OCI-LY1 (cell line): ENCODE results near the gene SERP2.

Source experiments
- H2AFZ ChIP-seq: fragments of 200-600 bp; sonication (generic), shearing (Covaris generic); 2 replicates; pipeline ENCODE4 v1.6.0; 2014; ENCODE audit warnings: antibody characterized with exemption, mild to moderate bottlenecking, low read length
- H3F3A ChIP-seq: fragments of 200-600 bp; sonication (generic), shearing (Covaris generic); 2 replicates; pipeline ENCODE4 v1.6.0; 2014; ENCODE audit warnings: mild to moderate bottlenecking, antibody characterized with exemption, low read length, moderate library complexity; ENCODE audit not compliant: insufficient read depth
- H3K27ac ChIP-seq: fragments of 200-600 bp; sonication (generic); 2 replicates; pipeline ENCODE4 v1.5.1; 2014; ENCODE audit warnings: low read length, mixed run types, mild to moderate bottlenecking, low read depth; ENCODE audit not compliant: poor library complexity, severe bottlenecking
- H3K27me3 ChIP-seq: fragments of 200-600 bp; sonication (generic); 2 replicates; pipeline ENCODE4 v1.6.0; 2014; ENCODE audit warnings: antibody characterized with exemption, mild to moderate bottlenecking, low read length, moderate library complexity; ENCODE audit not compliant: insufficient read depth
- H3K36me3 ChIP-seq: fragments of 200-600 bp; sonication (generic); 2 replicates; pipeline ENCODE4 v1.6.1; 2014; ENCODE audit warnings: mild to moderate bottlenecking, antibody characterized with exemption, low read length, moderate library complexity, mixed read lengths; ENCODE audit not compliant: insufficient read depth
- H3K4me1 ChIP-seq: fragments of 200-600 bp; sonication (generic); 2 replicates; pipeline ENCODE4 v1.5.1; 2014; ENCODE audit warnings: mild to moderate bottlenecking, low read length, moderate library complexity; ENCODE audit not compliant: insufficient read depth, severe bottlenecking
- H3K4me2 ChIP-seq: fragments of 200-600 bp; sonication (generic), shearing (Covaris generic); 2 replicates; pipeline ENCODE4 v1.6.1; 2014; ENCODE audit warnings: low read length
- H3K4me3 ChIP-seq: fragments of 200-600 bp; sonication (generic); 2 replicates; pipeline ENCODE4 v1.5.1; 2014; ENCODE audit warnings: low read length, low read depth, mild to moderate bottlenecking, mixed read lengths; ENCODE audit not compliant: poor library complexity, severe bottlenecking
- H3K79me2 ChIP-seq: fragments of 200-600 bp; shearing (Covaris generic); 2 replicates; pipeline ENCODE4 v1.6.1; 2016; ENCODE audit warnings: mixed run types, low read length, mixed read lengths; ENCODE audit not compliant: insufficient read depth
- H3K9ac ChIP-seq: fragments of 200-600 bp; sonication (generic), shearing (Covaris generic); 2 replicates; pipeline ENCODE4 v1.6.1; 2014; ENCODE audit warnings: mild to moderate bottlenecking, low read length, mixed read lengths
- H3K9me2 ChIP-seq: fragments of 200-600 bp; sonication (generic), shearing (Covaris generic); 2 replicates; pipeline ENCODE4 v1.6.1; 2014; ENCODE audit warnings: low read depth, mild to moderate bottlenecking, low read length, mixed read lengths
- H3K9me3 ChIP-seq: fragments of 200-600 bp; shearing (Covaris generic); 2 replicates; pipeline ENCODE4 v1.6.1; 2014; ENCODE audit warnings: low read length, mixed read lengths
- H4K20me1 ChIP-seq: fragments of 200-600 bp; sonication (generic), shearing (Covaris generic); 2 replicates; pipeline ENCODE4 v1.6.0; 2016; ENCODE audit warnings: mild to moderate bottlenecking, low read length; ENCODE audit not compliant: insufficient read depth
- EZH2 ChIP-seq: fragments of 200-600 bp; sonication (generic), shearing (Covaris generic); IDR thresholded peaks from 2 replicates; pipeline ENCODE4 v1.8.0; 2017; ENCODE audit warnings: borderline replicate concordance, mixed run types, mild to moderate bottlenecking, antibody characterized with exemption, low read length, moderate library complexity, mixed read lengths
- TF ChIP-seq, protein P1 (sequence below): fragments of 200-600 bp; sonication (generic), shearing (Covaris generic); IDR thresholded peaks from 2 replicates; pipeline ENCODE4 v1.5.1; 2017; ENCODE audit warnings: mild to moderate bottlenecking, antibody characterized with exemption, low read length, moderate library complexity, mixed read lengths

The SERP2 gene

DNA sequence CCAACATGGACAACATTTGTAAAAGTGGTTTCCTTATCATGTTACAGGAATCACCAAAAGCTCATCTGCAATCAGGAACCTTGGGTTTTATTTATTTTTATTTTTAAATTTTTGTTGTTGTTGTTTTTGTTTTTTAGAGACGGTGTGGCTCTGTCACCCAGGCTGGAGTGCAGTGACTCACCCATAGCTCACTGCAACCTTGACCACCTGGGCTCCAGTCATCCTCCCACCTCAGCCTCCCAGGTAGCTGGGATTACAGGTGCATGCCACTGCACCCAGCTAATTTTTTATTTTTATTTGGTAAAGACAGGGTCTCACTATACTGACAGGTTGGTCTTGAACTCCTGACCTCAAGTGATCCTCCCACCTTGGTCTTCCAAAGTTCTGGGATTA, 13.6 kb upstream of the SERP2 start:
- Histone ChIP-seq H4K20me1 (no peaks in the 10 kb centered on the region), H3K4me2 (no peak overlapping the region), H3K79me2 (no peaks in the 10 kb centered on the region), H3F3A (no peaks in the 10 kb centered on the region), H3K27me3 (no peaks in the 10 kb centered on the region), H2AFZ (no peak overlapping the region), H3K36me3 (no peaks in the 10 kb centered on the region), H3K9me3 (no peaks in the 10 kb centered on the region), H3K4me1 (no peaks in the 10 kb centered on the region), H3K9ac (no peak overlapping the region), H3K4me3 (no peak overlapping the region), H3K27ac (no peak overlapping the region), H3K9me2 (no peaks in the 10 kb centered on the region)
- TF ChIP-seq, protein P1, sequence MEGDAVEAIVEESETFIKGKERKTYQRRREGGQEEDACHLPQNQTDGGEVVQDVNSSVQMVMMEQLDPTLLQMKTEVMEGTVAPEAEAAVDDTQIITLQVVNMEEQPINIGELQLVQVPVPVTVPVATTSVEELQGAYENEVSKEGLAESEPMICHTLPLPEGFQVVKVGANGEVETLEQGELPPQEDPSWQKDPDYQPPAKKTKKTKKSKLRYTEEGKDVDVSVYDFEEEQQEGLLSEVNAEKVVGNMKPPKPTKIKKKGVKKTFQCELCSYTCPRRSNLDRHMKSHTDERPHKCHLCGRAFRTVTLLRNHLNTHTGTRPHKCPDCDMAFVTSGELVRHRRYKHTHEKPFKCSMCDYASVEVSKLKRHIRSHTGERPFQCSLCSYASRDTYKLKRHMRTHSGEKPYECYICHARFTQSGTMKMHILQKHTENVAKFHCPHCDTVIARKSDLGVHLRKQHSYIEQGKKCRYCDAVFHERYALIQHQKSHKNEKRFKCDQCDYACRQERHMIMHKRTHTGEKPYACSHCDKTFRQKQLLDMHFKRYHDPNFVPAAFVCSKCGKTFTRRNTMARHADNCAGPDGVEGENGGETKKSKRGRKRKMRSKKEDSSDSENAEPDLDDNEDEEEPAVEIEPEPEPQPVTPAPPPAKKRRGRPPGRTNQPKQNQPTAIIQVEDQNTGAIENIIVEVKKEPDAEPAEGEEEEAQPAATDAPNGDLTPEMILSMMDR, result no peak
- TF ChIP-seq EZH2, result no peak

- H3K4me2 ChIP-seq, result no peak overlapping the region
Measured at GRCh38 chr13:44362394-44363040, 11.1 kb upstream of the SERP2 start.

DNA sequence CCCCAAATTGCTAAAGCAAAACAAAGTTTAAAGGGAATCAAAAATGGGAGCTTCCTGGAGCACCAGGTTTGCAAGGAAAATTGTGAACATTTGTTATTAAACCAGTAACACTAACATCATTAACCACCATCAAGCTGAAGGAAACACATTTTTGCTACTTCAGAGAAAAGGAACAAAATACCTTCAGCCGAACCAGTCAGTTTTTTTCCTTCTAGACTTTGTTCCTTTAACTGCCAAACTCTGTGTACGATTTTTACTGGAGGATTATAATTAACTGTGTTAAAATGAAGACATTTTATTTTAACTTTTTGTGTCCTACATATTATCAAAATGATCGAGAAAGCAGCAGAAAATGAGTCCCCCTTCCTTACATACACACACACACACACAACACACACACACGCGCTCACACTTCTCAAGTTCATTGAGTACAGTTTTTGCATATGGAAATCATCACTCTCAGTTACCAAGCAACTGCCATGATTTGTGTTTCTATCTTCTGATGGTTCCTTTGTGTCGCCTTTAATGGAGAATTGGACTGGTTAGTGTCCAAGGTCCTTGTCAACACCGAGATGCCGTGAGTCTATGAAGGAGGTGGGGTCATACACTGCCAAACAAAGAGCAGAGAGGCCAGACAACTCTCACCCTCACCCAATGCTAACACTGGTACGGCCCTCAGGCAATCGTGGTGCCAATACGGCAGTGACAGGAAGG, 9.8 kb upstream of the SERP2 start:
- no peaks in the 10 kb centered on the region for H4K20me1 ChIP-seq
- H3K4me2 ChIP-seq, result no peak overlapping the region
- no peak overlapping the region for H3K27ac ChIP-seq
- no peak overlapping the region for H3K4me3 ChIP-seq
- H3K4me1 ChIP-seq, result no peaks in the 10 kb centered on the region
- no peak overlapping the region for H2AFZ ChIP-seq
- H3K79me2 ChIP-seq, result no peaks in the 10 kb centered on the region
- H3K27me3 ChIP-seq, result no peaks in the 10 kb centered on the region
- TF ChIP-seq EZH2, result no peak
- TF ChIP-seq, protein P1, result no peak
- no peaks in the 10 kb centered on the region for H3K9me2 ChIP-seq
- no peaks in the 10 kb centered on the region for H3K9me3 ChIP-seq
- no peak overlapping the region for H3K9ac ChIP-seq
- H3F3A ChIP-seq, result no peaks in the 10 kb centered on the region
- no peaks in the 10 kb centered on the region for H3K36me3 ChIP-seq

More at GRCh38 chr13:44362394-44363040, 11.1 kb upstream of the SERP2 start:
- Histone ChIP-seq H3K4me3 (no peak overlapping the region), H3K36me3 (no peaks in the 10 kb centered on the region), H4K20me1 (no peaks in the 10 kb centered on the region), H3K79me2 (no peaks in the 10 kb centered on the region), H3K27ac (no peak overlapping the region), H2AFZ (no peak overlapping the region), H3K27me3 (no peaks in the 10 kb centered on the region), H3K4me1 (no peaks in the 10 kb centered on the region), H3K9me3 (no peaks in the 10 kb centered on the region), H3F3A (no peaks in the 10 kb centered on the region), H3K9me2 (no peaks in the 10 kb centered on the region), H3K9ac (no peak overlapping the region)
- TF ChIP-seq, protein P1, result no peak
- no peak for TF ChIP-seq EZH2
